Nephron (organoid): ENCODE results near the gene BLOC1S5.

ENCODE experiments used
- H3K27ac Mint-ChIP-seq, 3 experiments: 2 replicates each; pipeline ENCODE4 v1.8.0; 2020; ENCODE audit warnings: mixed read lengths in 3 of 3, mild to moderate bottlenecking in 2 of 3, moderate library complexity in 1 of 3
- H3K27me3 Mint-ChIP-seq: 2 replicates; pipeline ENCODE4 v1.8.0; 2021; ENCODE audit warnings: low read depth, mild to moderate bottlenecking, moderate library complexity, mixed read lengths
- H3K36me3 Mint-ChIP-seq: 2 replicates; pipeline ENCODE4 v1.8.0; 2020; ENCODE audit warnings: low read depth, mixed read lengths
- H3K4me1 Mint-ChIP-seq: 2 replicates; pipeline ENCODE4 v1.8.0; 2020; ENCODE audit warnings: mixed read lengths
- H3K4me3 Mint-ChIP-seq, 3 experiments: 2 replicates each; pipeline ENCODE4 v1.8.0; 2020; ENCODE audit warnings: mild to moderate bottlenecking in 3 of 3, mixed read lengths in 3 of 3, moderate library complexity in 2 of 3
- H3K9me3 Mint-ChIP-seq: 2 replicates; pipeline ENCODE4 v1.8.0; 2020; ENCODE audit warnings: mixed read lengths
- CTCF ChIP-seq, 3 experiments: fragments of 200-600 bp; sonication (generic); IDR thresholded peaks; one replicate each; pipeline ENCODE4 v1.5.0; 2021; ENCODE audit warnings: antibody characterized with exemption in 3 of 3; ENCODE audit not compliant: unreplicated experiment in 3 of 3

BLOC1S5 gene

GRCh38 chr6:8063761-8064637 lies at the start of gene BLOC1S5:
BLOC1S5 (minus strand) TSS chr6:8064389; CDS start chr6:8064376, 13 bp downstream.
- peaks cover 24% of the 10 kb centered on the region for H3K4me1 Mint-ChIP-seq

GRCh38 chr6:8113131-8113654 lies 49.0 kb upstream of the BLOC1S5 start:
- TF ChIP-seq CTCF (IDR thresholded peaks at IDR 0.05; ENCODE audit: unreplicated experiment in 3 of 3): no peak
- no peak overlapping the region for H3K27ac Mint-ChIP-seq
- no peak overlapping the region for H3K4me3 Mint-ChIP-seq
- no peaks in the 10 kb centered on the region for H3K4me1 Mint-ChIP-seq
- H3K36me3 Mint-ChIP-seq: no peaks in the 10 kb centered on the region
- H3K9me3 Mint-ChIP-seq: no peaks in the 10 kb centered on the region
- peaks cover 19% of the 10 kb centered on the region for H3K27me3 Mint-ChIP-seq

More at GRCh38 chr6:8063761-8064637, at the start of gene BLOC1S5:
- H3K4me3 Mint-ChIP-seq: peak within 1 kb of the TSS; percentile 96 to 100 (median 97)
- H3K9me3 Mint-ChIP-seq: no peaks in the 10 kb centered on the region
- TF ChIP-seq CTCF (IDR thresholded peaks at IDR 0.05; ENCODE audit: unreplicated experiment in 3 of 3): peak in 1 of 3 experiments; percentile 19
- no peaks in the 10 kb centered on the region for H3K27me3 Mint-ChIP-seq
- peak within 1 kb of the TSS; percentile 98 for H3K27ac Mint-ChIP-seq
- H3K36me3 Mint-ChIP-seq: peaks cover 7% of the 10 kb centered on the region

- no peaks in the 10 kb centered on the region for H3K4me1 Mint-ChIP-seq
- H3K36me3 Mint-ChIP-seq: no peaks in the 10 kb centered on the region
- no peak overlapping the region for H3K4me3 Mint-ChIP-seq
- no peak for TF ChIP-seq CTCF (IDR thresholded peaks at IDR 0.05; ENCODE audit: unreplicated experiment in 3 of 3)
- H3K27ac Mint-ChIP-seq: no peak overlapping the region
- peaks cover 22% of the 10 kb centered on the region for H3K27me3 Mint-ChIP-seq
- H3K9me3 Mint-ChIP-seq: no peaks in the 10 kb centered on the region
These were observed 46.5 kb upstream of the BLOC1S5 start for GRCh38 chr6:8110725-8111124.

GRCh38 chr6:8110117-8110721 lies 46.0 kb upstream of the BLOC1S5 start:
- H3K27ac Mint-ChIP-seq: no peak overlapping the region
- TF ChIP-seq CTCF (IDR thresholded peaks at IDR 0.05; ENCODE audit: unreplicated experiment in 3 of 3): no peak
- H3K9me3 Mint-ChIP-seq: no peaks in the 10 kb centered on the region
- no peaks in the 10 kb centered on the region for H3K36me3 Mint-ChIP-seq
- no peak overlapping the region for H3K4me3 Mint-ChIP-seq
- H3K27me3 Mint-ChIP-seq: peaks cover 22% of the 10 kb centered on the region
- no peaks in the 10 kb centered on the region for H3K4me1 Mint-ChIP-seq

GRCh38 chr6:8108759-8109539 lies 44.8 kb upstream of the BLOC1S5 start:
- Mint-ChIP-seq H3K4me1 (no peaks in the 10 kb centered on the region), H3K27me3 (peaks cover 26% of the 10 kb centered on the region), H3K9me3 (no peaks in the 10 kb centered on the region), H3K36me3 (no peaks in the 10 kb centered on the region), H3K4me3 (no peak overlapping the region), H3K27ac (no peak overlapping the region)
- no peak for TF ChIP-seq CTCF (IDR thresholded peaks at IDR 0.05; ENCODE audit: unreplicated experiment in 3 of 3)
